Activated naive CD8-positive, alpha-beta T cell (primary cell): ENCODE data around the gene PTRH2.
"Not testable (repeated sequence)": the region's sequence is repeated elsewhere in the genome, so short reads cannot be mapped to it uniquely, and the experiment has no call there.

Experiments used
- H3K27ac Mint-ChIP-seq: one replicate; pipeline ENCODE4 v1.8.0; 2021; ENCODE audit warnings: mixed read lengths
- H3K27me3 Mint-ChIP-seq: one replicate; pipeline ENCODE4 v1.8.0; 2021; ENCODE audit warnings: mixed read lengths
- H3K36me3 Mint-ChIP-seq: one replicate; pipeline ENCODE4 v1.8.0; 2021; ENCODE audit warnings: mixed read lengths
- H3K4me1 Mint-ChIP-seq: one replicate; pipeline ENCODE4 v1.8.0; 2021; ENCODE audit warnings: low read depth, mixed read lengths
- H3K4me3 Mint-ChIP-seq: one replicate; pipeline ENCODE4 v1.8.0; 2021; ENCODE audit warnings: mild to moderate bottlenecking, mixed read lengths
- H3K9me3 Mint-ChIP-seq: one replicate; pipeline ENCODE4 v1.8.0; 2021; ENCODE audit warnings: low read depth, mixed read lengths

PTRH2 gene

GRCh38 chr17:59707149-59707970 is at the start of gene PTRH2, which contains the start of gene VMP1:
Gene PTRH2, minus strand, starts transcription at chr17:59707430. Its CDS starts 9,452 bp downstream, at chr17:59697978.
Gene VMP1, plus strand, starts transcription at chr17:59707654. Its CDS starts 23,793 bp downstream, at chr17:59731447.
- Mint-ChIP-seq H3K27me3 (no peaks in the 10 kb centered on the region), H3K9me3 (no peaks in the 10 kb centered on the region), H3K36me3 (peaks cover 9% of the 10 kb centered on the region), H3K4me1 (peaks cover 61% of the 10 kb centered on the region), H3K4me3 (peak within 1 kb of the TSS; percentile 100), H3K27ac (peak within 1 kb of the TSS; percentile 98)

- Mint-ChIP-seq H3K27ac (peak overlapping the region; percentile 97), H3K4me1 (peaks cover 68% of the 10 kb centered on the region), H3K9me3 (no peaks in the 10 kb centered on the region), H3K36me3 (peaks cover 17% of the 10 kb centered on the region), H3K4me3 (peak overlapping the region; percentile 36), H3K27me3 (no peaks in the 10 kb centered on the region)
Measured at GRCh38 chr17:59756236-59756818, 49.1 kb upstream of the PTRH2 start.

DNA sequence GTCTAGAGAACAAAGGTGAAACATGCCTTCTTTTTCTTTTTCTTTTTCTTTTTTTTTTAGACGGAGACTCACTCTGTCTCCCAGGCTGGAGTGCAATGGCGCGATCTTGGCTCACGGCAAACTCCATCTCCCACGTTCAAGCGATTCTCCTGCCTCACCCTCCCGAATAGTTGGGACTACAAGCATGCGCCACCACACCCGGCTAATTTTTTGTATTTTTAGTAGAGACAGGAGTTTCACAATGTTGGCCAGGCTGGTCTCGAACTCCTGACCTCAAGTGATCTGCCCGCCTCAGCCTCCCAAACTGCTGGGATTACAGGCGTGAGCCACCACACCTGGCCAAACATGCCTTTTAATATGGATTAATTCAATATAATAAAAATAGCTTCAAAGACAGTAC is 47.8 kb upstream of the PTRH2 start:
- peaks cover 59% of the 10 kb centered on the region for H3K4me1 Mint-ChIP-seq
- not testable (repeated sequence) for H3K27me3 Mint-ChIP-seq, H3K9me3 Mint-ChIP-seq
- peaks cover 15% of the 10 kb centered on the region for H3K36me3 Mint-ChIP-seq
- peak overlapping the region; percentile 83 for H3K4me3 Mint-ChIP-seq
- H3K27ac Mint-ChIP-seq: peak overlapping the region; percentile 97

DNA sequence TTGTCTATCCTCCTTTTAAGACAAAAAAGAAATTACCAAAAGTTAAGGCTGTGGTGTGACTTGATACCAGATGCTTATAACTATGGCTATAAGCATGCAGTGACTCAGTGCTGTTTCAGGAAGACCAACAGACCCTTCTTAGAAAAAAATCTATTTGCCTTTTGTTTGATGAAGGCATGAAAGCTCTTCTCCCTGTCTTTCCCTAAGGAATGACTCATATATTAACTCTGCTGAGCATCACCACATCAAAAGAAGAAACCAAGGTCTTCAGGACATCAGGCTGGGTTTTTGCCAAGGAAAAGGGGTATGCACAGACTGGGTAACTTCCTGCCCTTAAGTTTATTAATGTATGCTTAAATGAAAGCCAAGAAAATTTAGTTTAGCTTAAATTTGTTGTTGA is 47.3 kb upstream of the PTRH2 start:
- peaks cover 12% of the 10 kb centered on the region for H3K36me3 Mint-ChIP-seq
- H3K27ac Mint-ChIP-seq: peak overlapping the region; percentile 97
- no peaks in the 10 kb centered on the region for H3K9me3 Mint-ChIP-seq
- H3K4me1 Mint-ChIP-seq: peaks cover 56% of the 10 kb centered on the region
- no peaks in the 10 kb centered on the region for H3K27me3 Mint-ChIP-seq
- H3K4me3 Mint-ChIP-seq: peak overlapping the region; percentile 83

GRCh38 chr17:59753522-59754467 is 46.6 kb upstream of the PTRH2 start:
- H3K27me3 Mint-ChIP-seq: no peaks in the 10 kb centered on the region
- peak overlapping the region; percentile 97 for H3K27ac Mint-ChIP-seq
- H3K4me3 Mint-ChIP-seq: peak overlapping the region; percentile 83
- peaks cover 53% of the 10 kb centered on the region for H3K4me1 Mint-ChIP-seq
- no peaks in the 10 kb centered on the region for H3K9me3 Mint-ChIP-seq
- H3K36me3 Mint-ChIP-seq: peaks cover 9% of the 10 kb centered on the region

GRCh38 chr17:59752922-59753321 is 45.7 kb upstream of the PTRH2 start:
- Mint-ChIP-seq H3K27ac (peak overlapping the region; percentile 97), H3K36me3 (peaks cover 6% of the 10 kb centered on the region), H3K4me1 (peaks cover 50% of the 10 kb centered on the region), H3K9me3 (no peaks in the 10 kb centered on the region), H3K4me3 (no peak overlapping the region), H3K27me3 (no peaks in the 10 kb centered on the region)

DNA sequence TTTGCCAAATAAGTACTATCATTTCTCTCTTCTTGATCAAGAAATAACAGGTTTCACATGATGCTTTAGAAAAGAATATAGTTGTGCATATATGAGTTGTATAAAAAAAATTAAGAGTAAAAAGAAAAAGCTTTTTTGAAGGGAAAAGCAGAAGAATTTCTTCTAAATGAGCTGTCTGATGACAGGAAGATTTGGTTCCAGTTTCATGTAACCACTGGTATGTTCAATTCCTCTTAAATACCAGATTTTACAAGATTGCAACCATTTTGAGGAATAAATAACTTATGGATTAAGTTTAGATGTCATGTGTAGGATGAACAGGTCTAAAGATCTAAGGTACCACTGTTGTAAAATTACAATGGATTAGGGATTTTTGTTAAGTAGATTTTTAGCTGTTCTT is 45.2 kb upstream of the PTRH2 start:
- peaks cover 48% of the 10 kb centered on the region for H3K4me1 Mint-ChIP-seq

GRCh38 chr17:59751955-59752413 is 44.8 kb upstream of the PTRH2 start:
- Mint-ChIP-seq H3K9me3 (no peaks in the 10 kb centered on the region), H3K4me1 (peaks cover 48% of the 10 kb centered on the region), H3K4me3 (no peak overlapping the region), H3K27me3 (no peaks in the 10 kb centered on the region), H3K36me3 (peaks cover 4% of the 10 kb centered on the region), H3K27ac (peak overlapping the region; percentile 97)

More for the DNA sequence above, 45.2 kb upstream of the PTRH2 start:
- Mint-ChIP-seq H3K36me3 (peaks cover 4% of the 10 kb centered on the region), H3K9me3 (no peaks in the 10 kb centered on the region), H3K27ac (peak overlapping the region; percentile 97), H3K27me3 (no peaks in the 10 kb centered on the region), H3K4me3 (no peak overlapping the region)

- H3K27ac Mint-ChIP-seq: no peak overlapping the region
Measured at GRCh38 chr17:59748591-59748990, 41.4 kb upstream of the PTRH2 start.

DNA sequence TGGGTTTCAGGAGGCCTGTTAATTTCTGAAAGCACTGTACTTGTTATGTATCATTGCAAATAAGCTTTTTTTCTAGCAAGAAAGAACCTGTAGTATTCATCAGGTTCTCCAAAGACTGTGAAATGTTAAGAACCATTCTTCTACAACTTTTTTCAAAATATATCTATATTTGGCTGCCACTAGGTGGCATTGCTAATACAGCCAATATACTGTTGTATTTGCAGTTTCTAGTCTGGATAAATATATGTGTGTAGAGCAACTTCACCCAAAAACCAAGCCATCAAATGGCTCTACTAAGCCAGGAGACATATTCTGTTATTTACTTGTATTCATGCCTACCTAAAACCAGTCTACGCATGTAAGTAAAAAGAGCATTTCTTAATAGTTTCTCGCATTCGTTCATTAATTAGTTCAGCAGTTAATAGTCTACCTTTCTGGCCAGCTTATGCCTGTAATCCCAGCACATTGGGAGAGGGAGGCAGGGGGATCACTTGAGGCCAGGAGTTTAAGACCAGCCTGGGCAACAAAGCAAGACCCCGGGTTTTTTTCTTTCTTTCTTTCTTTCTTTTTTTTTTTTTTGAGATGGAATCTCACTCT is 39.7 kb upstream of the PTRH2 start:
- peaks cover 8% of the 10 kb centered on the region for H3K4me1 Mint-ChIP-seq
- peaks cover 6% of the 10 kb centered on the region for H3K9me3 Mint-ChIP-seq
- H3K4me3 Mint-ChIP-seq: no peak overlapping the region
- peaks cover 10% of the 10 kb centered on the region for H3K36me3 Mint-ChIP-seq
- H3K27ac Mint-ChIP-seq: peak overlapping the region; percentile 87
- H3K27me3 Mint-ChIP-seq: no peaks in the 10 kb centered on the region

More at GRCh38 chr17:59748591-59748990, 41.4 kb upstream of the PTRH2 start:
- Mint-ChIP-seq H3K4me3 (no peak overlapping the region), H3K4me1 (peaks cover 21% of the 10 kb centered on the region), H3K27me3 (no peaks in the 10 kb centered on the region), H3K9me3 (no peaks in the 10 kb centered on the region), H3K36me3 (peaks cover 5% of the 10 kb centered on the region)

GRCh38 chr17:59745040-59745439 is 37.8 kb upstream of the PTRH2 start:
- Mint-ChIP-seq H3K4me1 (peaks cover 5% of the 10 kb centered on the region), H3K4me3 (no peak overlapping the region), H3K9me3 (peaks cover 6% of the 10 kb centered on the region), H3K27me3 (no peaks in the 10 kb centered on the region), H3K36me3 (peaks cover 16% of the 10 kb centered on the region), H3K27ac (no peak overlapping the region)

DNA sequence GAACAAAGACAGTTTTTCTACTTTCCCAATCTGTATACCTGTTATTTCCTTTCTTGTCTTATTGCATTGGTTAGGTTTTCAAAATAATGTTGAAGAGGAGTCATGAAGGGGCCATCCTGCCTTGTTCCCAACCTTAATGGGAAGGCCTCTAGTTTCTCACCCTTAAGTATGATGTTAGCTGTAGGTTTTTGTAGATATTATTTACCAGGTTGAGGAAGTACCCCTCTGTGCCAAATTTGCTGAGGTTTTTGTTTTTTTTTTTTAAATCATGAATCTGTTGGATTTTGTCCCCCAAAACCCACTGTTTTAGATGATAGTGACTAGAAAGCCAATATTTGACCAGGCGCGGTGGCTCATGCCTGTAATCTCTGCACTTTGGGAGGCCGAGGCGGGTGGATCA is 36.6 kb upstream of the PTRH2 start:
- Mint-ChIP-seq H3K9me3 (peaks cover 6% of the 10 kb centered on the region), H3K4me3 (no peak overlapping the region), H3K27ac (no peak overlapping the region), H3K4me1 (peaks cover 5% of the 10 kb centered on the region), H3K36me3 (peaks cover 16% of the 10 kb centered on the region), H3K27me3 (no peaks in the 10 kb centered on the region)

GRCh38 chr17:59737324-59737723 is 30.1 kb upstream of the PTRH2 start:
- Mint-ChIP-seq H3K4me3 (no peak overlapping the region), H3K27me3 (no peaks in the 10 kb centered on the region), H3K27ac (no peak overlapping the region), H3K4me1 (no peaks in the 10 kb centered on the region), H3K9me3 (no peaks in the 10 kb centered on the region), H3K36me3 (peaks cover 10% of the 10 kb centered on the region)

DNA sequence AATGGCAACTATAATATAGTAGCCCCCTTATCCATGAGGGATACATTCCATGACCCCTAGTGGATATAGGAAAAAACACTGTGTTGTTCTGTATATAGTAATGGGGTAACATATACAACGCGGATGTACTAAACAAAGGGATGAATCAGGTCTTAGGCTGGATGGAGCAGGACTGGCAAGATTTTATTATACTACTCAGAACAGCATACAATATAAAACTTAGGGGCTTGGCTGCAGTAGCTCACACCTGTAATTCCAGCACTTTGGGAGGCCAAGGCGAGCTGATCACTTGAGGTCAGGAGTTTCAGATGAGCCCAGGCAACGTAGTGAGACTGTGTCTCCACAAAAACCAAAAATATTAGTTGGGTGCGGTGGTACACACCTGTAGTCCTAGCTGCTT is 27.0 kb upstream of the PTRH2 start:
- Mint-ChIP-seq H3K4me1 (peaks cover 8% of the 10 kb centered on the region), H3K27ac (no peak overlapping the region), H3K4me3 (no peak overlapping the region), H3K27me3 (no peaks in the 10 kb centered on the region), H3K9me3 (no peaks in the 10 kb centered on the region), H3K36me3 (peaks cover 3% of the 10 kb centered on the region)
